ENCODE measurements around the gene EVI5. TPM values are rescaled to one million over a fixed set of nuclear protein-coding genes. Genes with fewer than 3 reads are reported as not detected.
"Not testable (repeated sequence)": the region's sequence is repeated elsewhere in the genome, so short reads cannot be mapped to it uniquely, and the experiment has no call there.

EVI5 gene
- total RNA-seq, 1 experiment from 2014 or later, result 12.8 TPM

DNA sequence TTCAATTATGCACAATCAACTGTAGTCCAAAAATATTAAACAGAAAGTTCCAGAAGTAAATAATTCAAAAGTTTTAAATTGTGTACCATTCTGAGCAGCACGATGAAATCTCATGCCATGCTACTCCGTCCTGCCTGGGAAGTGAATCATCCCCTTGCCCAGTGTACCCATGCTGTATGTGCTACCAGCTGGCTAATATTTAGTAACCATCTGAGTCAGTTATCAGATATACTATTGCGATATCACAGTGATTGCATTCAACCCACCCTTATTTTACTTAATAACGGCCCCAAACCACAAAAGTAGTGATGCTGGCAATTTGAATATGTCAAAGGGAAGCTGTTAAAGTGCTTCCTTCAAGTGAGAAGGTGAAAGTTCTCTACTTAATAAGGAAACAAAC lies 56.2 kb downstream of the EVI5 start:
- Histone ChIP-seq H3K27me3 (no peaks in the 10 kb centered on the region), H3K9me3 (no peaks in the 10 kb centered on the region; the same call in 1 of the 2 replicates), H3K4me3 (no peak overlapping the region), H3K36me3 (no peaks in the 10 kb centered on the region)
- no peak for DNase-seq

GRCh38 chr1:92723713-92724112 lies 61.2 kb downstream of the EVI5 start:
- H3K9me3 ChIP-seq, H3K4me3 ChIP-seq, H3K36me3 ChIP-seq, DNase-seq, H3K27me3 ChIP-seq: not testable (repeated sequence)

DNA sequence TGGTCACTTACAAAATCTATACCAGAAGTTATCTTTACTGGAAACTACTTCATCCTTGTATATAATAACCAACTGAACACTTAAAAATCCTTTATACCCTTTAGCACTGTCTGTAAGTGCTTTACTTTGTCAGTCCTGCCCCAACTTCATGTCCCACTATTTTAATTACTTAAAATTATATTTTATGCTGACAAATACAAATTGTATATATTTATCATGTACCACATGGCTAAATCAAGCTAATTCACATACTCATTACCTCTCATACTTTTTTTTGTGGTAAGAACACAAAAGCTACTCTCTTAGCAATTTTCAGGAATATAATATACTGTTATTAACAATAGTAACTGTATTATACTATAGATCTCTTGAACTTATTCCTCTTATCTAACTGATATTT lies 63.0 kb downstream of the EVI5 start:
- Histone ChIP-seq H3K27me3 (no peaks in the 10 kb centered on the region), H3K4me3 (no peak overlapping the region), H3K36me3 (no peaks in the 10 kb centered on the region), H3K9me3 (no peaks in the 10 kb centered on the region; the same call in 1 of the 2 replicates)
- DNase-seq, result no peak

GRCh38 chr1:92721157-92721556 lies 63.8 kb downstream of the EVI5 start:
- H3K4me3 ChIP-seq, H3K27me3 ChIP-seq, H3K36me3 ChIP-seq, DNase-seq, H3K9me3 ChIP-seq: not testable (repeated sequence)

- not testable (repeated sequence) for H3K4me3 ChIP-seq, H3K9me3 ChIP-seq, H3K36me3 ChIP-seq, DNase-seq, H3K27me3 ChIP-seq
Observed at GRCh38 chr1:92715476-92715951, 69.4 kb downstream of the EVI5 start.

DNA sequence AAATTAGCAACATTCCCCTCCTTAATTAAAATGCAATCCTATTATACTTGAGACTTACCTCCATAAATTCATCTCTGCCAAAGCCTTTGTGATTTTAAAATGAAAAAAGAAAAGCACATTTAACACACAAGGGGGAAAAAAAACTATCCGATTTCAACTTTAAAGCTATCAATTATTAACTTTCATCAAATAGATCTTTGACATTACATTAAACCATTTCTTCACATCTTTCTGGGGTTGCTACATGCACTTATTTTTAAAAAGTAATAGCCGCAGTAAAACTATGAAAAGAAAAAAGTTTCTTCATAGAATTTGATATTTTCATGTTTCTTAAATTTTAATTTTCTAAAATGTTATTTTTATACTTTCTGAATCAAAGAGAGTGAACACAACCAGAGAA lies 71.0 kb downstream of the EVI5 start:
- Histone ChIP-seq H3K4me3 (no peak overlapping the region), H3K36me3 (no peaks in the 10 kb centered on the region), H3K9me3 (no peaks in the 10 kb centered on the region), H3K27me3 (no peaks in the 10 kb centered on the region)
- no peak for DNase-seq

- no peaks in the 10 kb centered on the region for H3K36me3 ChIP-seq
- H3K27me3 ChIP-seq, result no peaks in the 10 kb centered on the region
- no peak overlapping the region for H3K4me3 ChIP-seq
- no peak for DNase-seq
- no peaks in the 10 kb centered on the region for H3K9me3 ChIP-seq
Observed at GRCh38 chr1:92711473-92712165, 73.3 kb downstream of the EVI5 start.

DNA sequence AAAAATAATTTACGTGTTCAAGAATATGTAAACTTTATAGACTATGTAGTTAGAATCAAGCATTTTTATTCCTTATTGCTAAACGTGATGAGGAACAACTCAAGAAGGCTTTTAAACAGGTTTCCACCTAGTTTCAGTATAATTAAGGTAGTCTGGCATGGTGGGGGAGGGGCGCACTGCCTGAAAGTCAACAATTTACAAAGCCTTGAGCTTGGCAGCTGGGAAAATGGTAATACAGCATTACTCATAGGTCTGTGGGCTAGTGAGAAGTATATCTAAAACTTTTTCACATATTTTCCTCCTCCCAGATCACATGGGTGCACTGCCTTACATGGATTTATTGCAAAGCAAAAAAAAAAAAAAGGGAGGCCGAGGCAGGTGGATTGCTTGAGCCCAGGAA lies 75.2 kb downstream of the EVI5 start:
- no peaks in the 10 kb centered on the region for H3K9me3 ChIP-seq
- no peak overlapping the region for H3K4me3 ChIP-seq
- H3K27me3 ChIP-seq, result no peaks in the 10 kb centered on the region
- peak; percentile 5 for DNase-seq
- no peaks in the 10 kb centered on the region for H3K36me3 ChIP-seq

DNA sequence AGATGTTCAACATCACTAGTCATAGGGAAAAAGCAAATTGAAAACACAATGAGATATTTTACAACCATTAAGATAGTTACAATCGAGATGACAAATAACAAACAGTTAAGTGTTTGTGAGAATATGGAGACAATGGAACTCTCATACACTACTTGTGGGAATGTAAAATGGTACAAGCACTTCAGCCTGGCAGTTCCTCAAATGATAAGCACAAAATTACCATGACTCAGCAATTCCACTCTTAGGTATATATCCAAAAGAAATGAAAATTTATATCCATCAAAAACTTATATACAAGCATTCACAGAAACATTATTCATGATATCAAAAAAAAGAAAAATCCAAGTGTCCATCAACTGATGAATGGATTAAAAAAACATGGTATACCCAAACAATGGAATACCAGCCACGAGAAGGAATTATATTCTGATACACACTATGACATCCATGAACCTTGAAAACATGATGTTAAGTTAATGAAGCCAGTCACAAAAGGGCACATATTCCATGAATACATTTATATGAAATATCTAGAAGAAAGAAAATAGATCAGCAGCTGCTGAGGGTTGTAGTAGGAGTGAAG lies 76.4 kb downstream of the EVI5 start:
- Histone ChIP-seq H3K4me3 (no peak overlapping the region), H3K9me3 (no peaks in the 10 kb centered on the region), H3K27me3 (no peaks in the 10 kb centered on the region), H3K36me3 (no peaks in the 10 kb centered on the region)
- DNase-seq, result no peak

DNA sequence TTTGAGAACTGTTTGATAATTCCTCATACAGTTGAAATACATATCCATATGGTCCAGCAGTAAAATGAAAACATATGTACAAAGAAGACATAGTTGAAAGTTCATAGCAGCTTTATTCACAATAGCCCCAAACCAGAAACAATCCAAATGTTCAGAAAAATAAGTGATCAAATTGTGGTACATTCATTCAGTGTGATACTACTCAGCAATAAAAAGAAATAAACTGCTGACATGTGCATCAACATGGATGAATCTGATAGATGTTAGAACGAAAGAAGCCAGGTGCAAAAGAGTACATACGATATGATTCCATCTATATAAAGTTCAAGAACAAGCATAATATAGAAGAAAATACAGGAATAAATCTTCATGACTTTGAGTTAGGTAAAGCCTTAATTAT lies 77.2 kb downstream of the EVI5 start:
- no peak for DNase-seq
- Histone ChIP-seq H3K4me3 (no peak overlapping the region), H3K36me3 (no peaks in the 10 kb centered on the region), H3K9me3 (no peaks in the 10 kb centered on the region), H3K27me3 (no peaks in the 10 kb centered on the region)

DNA sequence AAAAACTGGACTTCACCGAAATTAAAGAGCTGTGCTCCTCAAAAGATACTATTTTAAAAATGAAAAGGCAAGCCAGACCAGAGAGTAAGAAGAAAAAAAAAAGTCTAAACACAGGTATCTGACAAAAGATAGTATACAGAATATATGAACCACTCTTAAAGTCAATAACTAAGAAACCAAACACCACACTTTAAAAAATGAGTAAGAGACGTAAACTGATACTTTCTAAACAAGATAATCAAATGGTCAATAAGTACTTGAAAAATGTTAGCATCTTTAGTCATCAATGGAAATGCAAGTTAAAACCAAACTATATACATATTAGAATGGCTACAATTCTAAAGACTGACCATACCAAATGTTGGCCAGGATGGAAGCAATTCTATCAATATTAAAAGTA lies 77.6 kb downstream of the EVI5 start:
- Histone ChIP-seq H3K9me3 (no peaks in the 10 kb centered on the region), H3K36me3 (no peaks in the 10 kb centered on the region), H3K4me3 (no peak overlapping the region), H3K27me3 (no peaks in the 10 kb centered on the region)
- no peak for DNase-seq

DNA sequence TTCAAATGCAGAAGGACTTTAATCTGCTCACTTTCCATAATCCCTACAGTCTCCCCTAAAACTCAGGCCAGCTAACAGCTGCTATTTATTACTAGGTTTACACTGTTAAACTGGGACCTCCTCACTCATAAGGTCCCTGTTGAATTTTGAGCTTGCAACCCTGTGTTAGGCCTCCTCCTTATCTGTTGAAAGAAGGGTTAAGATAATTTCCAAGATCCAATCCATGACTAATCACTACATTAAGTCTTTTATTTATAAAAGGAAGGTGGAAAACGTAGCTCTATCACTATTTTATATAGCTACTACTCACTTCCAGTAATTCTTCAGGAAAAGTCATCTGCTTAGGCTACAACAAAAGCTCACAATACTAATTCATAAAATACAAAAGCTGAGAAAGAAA lies 79.5 kb downstream of the EVI5 start:
- DNase-seq, result no peak
- H3K27me3 ChIP-seq, result no peaks in the 10 kb centered on the region
- H3K4me3 ChIP-seq, result no peak overlapping the region
- no peaks in the 10 kb centered on the region for H3K36me3 ChIP-seq
- no peaks in the 10 kb centered on the region for H3K9me3 ChIP-seq

DNA sequence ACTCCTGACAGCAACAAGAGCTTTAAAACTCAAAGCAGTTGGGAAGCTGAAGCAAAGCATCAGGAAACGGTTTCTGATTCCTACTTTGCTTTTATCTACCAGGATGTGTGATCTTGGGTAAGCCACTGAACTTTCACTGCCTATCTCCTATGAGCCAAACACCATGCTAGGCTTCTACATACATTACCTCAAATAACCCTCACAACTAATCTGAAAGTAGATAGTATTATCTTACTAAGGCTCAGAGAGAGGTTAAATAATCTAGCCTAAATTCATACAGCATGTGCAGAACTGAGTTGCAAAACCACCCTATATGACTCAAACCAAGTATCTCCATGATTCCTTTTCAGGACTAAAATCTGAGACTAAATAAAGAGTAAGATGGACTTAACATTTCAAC lies 83.8 kb downstream of the EVI5 start:
- H3K27me3 ChIP-seq, result no peaks in the 10 kb centered on the region
- H3K36me3 ChIP-seq, result no peaks in the 10 kb centered on the region
- no peak overlapping the region for H3K4me3 ChIP-seq
- DNase-seq, result no peak
- no peaks in the 10 kb centered on the region for H3K9me3 ChIP-seq

GRCh38 chr1:92698932-92699331 lies 86.0 kb downstream of the EVI5 start:
- no peak for DNase-seq
- Histone ChIP-seq H3K36me3 (no peaks in the 10 kb centered on the region), H3K27me3 (no peaks in the 10 kb centered on the region), H3K4me3 (no peak overlapping the region), H3K9me3 (no peaks in the 10 kb centered on the region)

DNA sequence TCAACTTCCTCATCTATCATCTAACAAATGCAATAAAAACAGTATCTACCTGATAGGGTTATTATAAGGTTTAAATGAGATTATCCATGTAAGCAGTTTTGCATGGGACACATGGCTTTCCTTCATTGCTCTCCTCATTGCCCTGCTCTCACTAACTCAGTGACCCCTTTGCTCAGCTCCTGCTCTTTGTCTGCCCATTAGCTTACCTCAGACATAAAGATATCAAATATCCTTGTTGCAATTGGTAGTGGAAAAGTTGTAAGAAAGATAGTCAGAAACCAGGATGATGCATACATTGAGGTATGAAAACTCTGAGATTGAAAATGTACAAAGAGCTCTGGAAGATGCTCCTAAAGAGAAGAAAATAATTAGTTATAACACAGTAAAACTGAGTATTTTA lies 89.8 kb downstream of the EVI5 start:
- H3K9me3 ChIP-seq, result no peaks in the 10 kb centered on the region
- no peak for DNase-seq
- no peaks in the 10 kb centered on the region for H3K36me3 ChIP-seq
- no peaks in the 10 kb centered on the region for H3K27me3 ChIP-seq
- no peak overlapping the region for H3K4me3 ChIP-seq

GRCh38 chr1:92691925-92692324 lies 93.0 kb downstream of the EVI5 start:
- Histone ChIP-seq H3K27me3 (no peaks in the 10 kb centered on the region), H3K36me3 (peaks cover 3% of the 10 kb centered on the region; the same call in 1 of the 2 replicates), H3K9me3 (no peaks in the 10 kb centered on the region), H3K4me3 (no peak overlapping the region)
- no peak for DNase-seq

- no peak overlapping the region for H3K4me3 ChIP-seq
- no peak for DNase-seq
- no peaks in the 10 kb centered on the region for H3K27me3 ChIP-seq
- no peaks in the 10 kb centered on the region for H3K9me3 ChIP-seq
- peaks cover 3% of the 10 kb centered on the region; the same call in 1 of the 2 replicates for H3K36me3 ChIP-seq
Observed at GRCh38 chr1:92690212-92690906, 94.5 kb downstream of the EVI5 start.

GRCh38 chr1:92679980-92680379 lies 104.9 kb downstream of the EVI5 start:
- H3K36me3 ChIP-seq, result no peaks in the 10 kb centered on the region
- no peaks in the 10 kb centered on the region for H3K9me3 ChIP-seq
- no peak overlapping the region for H3K4me3 ChIP-seq
- no peaks in the 10 kb centered on the region for H3K27me3 ChIP-seq
- DNase-seq, result no peak
